SK-N-SH (cell line): ENCODE results near the gene TNFAIP8L3.

Experiments
- CTCF ChIP-seq: fragments of 200-600 bp; sonication (generic); IDR thresholded peaks from 2 replicates; pipeline ENCODE4 v1.6.1; 2017; ENCODE audit warnings: antibody characterized with exemption, mild to moderate bottlenecking, moderate library complexity
- EP300 ChIP-seq, 2 experiments: IDR thresholded peaks; 2 replicates each; pipeline versions ENCODE4 v1.4.0 to v1.6.1; 2012; ENCODE audit warnings: borderline replicate concordance in 1 of 2, low read depth in 1 of 2, low read length in 1 of 2
- FOSL2 ChIP-seq: IDR thresholded peaks from 2 replicates; pipeline ENCODE4 v1.4.0; 2012; ENCODE audit warnings: low read depth, mild to moderate bottlenecking, moderate library complexity, borderline replicate concordance
- TF ChIP-seq, protein P1 (sequence below): IDR thresholded peaks from 2 replicates; pipeline ENCODE4 v1.4.0; 2012; ENCODE audit warnings: low read depth, borderline replicate concordance

GRCh38 chr15:51128701-51129100 lies 34.0 kb upstream of the TNFAIP8L3 start:
- TF ChIP-seq FOSL2: no peak
- no peak for TF ChIP-seq CTCF
- no peak for TF ChIP-seq EP300 (IDR thresholded peaks at IDR 0.05; ENCODE audit: borderline replicate concordance in 1 of 2, low read depth in 1 of 2, low read length in 1 of 2)
- TF ChIP-seq, protein P1, sequence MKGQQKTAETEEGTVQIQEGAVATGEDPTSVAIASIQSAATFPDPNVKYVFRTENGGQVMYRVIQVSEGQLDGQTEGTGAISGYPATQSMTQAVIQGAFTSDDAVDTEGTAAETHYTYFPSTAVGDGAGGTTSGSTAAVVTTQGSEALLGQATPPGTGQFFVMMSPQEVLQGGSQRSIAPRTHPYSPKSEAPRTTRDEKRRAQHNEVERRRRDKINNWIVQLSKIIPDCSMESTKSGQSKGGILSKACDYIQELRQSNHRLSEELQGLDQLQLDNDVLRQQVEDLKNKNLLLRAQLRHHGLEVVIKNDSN: no peak
